Measurements from ENCODE around the gene MEMO1. TPM values are rescaled to one million over a fixed set of nuclear protein-coding genes. Genes with fewer than 3 reads are reported as not detected.

MEMO1 gene
- total RNA-seq, 1 experiment from 2014 or later: 44.7 TPM

- Histone ChIP-seq H3K4me3 (replicated peaks in 1 of 2; ENCODE audit: low read depth in 1 of 2, low read length in 2 of 2) (no peak overlapping the region), H3K9me2 (ENCODE audit: insufficient read depth) (no peaks in the 10 kb centered on the region), H3K9ac (ENCODE audit: low read length) (no peak overlapping the region), H3K27ac (ENCODE audit: low read depth, low read length) (no peak overlapping the region), H3K79me2 (ENCODE audit: insufficient read depth, low read length) (peaks cover 89% of the 10 kb centered on the region), H3K9me3 (ENCODE audit: control insufficient read depth in 1 of 2, insufficient read depth in 1 of 2, low read depth in 1 of 2, low read length in 2 of 2) (no peaks in the 10 kb centered on the region), H3K27me3 (ENCODE audit: insufficient read depth, low read length) (no peaks in the 10 kb centered on the region), H3K4me2 (ENCODE audit: low read length) (no peak overlapping the region), H4K20me1 (ENCODE audit: insufficient read depth) (peaks cover 14% of the 10 kb centered on the region; the same call in 1 of the 2 replicates), H2AFZ (ENCODE audit: low read depth, low read length, poor library complexity, severe bottlenecking) (no peak overlapping the region), H3K36me3 (ENCODE audit: control insufficient read depth in 1 of 2, insufficient read depth in 2 of 2, low read length in 2 of 2) (no peaks in the 10 kb centered on the region), H3K4me1 (ENCODE audit: control insufficient read depth in 1 of 2, insufficient read depth in 2 of 2, low read length in 2 of 2) (peaks cover 13 to 30% of the 10 kb centered on the region in 2 experiments; a peak in 3 of 4 replicates)
- RAD21 ChIA-PET (ENCODE audit: low non-redundant PET in 1 of 2, low total read pairs in 2 of 2, uncharacterized antibody in 2 of 2, unreplicated experiment in 2 of 2): no interaction called here
- POLR2A ChIA-PET: no interaction called here
- intact Hi-C loops (cut with micrococcal nuclease): no loop called here
- CTCF ChIA-PET: no interaction called here
- DNase-seq (ENCODE audit: low read depth, low spot score) (no peak), ATAC-seq (no peak)
- BruUV-seq (replicated peaks): no TSS peak
- no peak for TF ChIP-seq CEBPB (IDR thresholded peaks at IDR 0.05; ENCODE audit: low read depth)
- no peak for TF ChIP-seq CTCF (IDR thresholded peaks at IDR 0.05 in 2 of 3, conservative IDR thresholded peaks at IDR 0.05 in 1 of 3; ENCODE audit: borderline replicate concordance in 1 of 3, insufficient read depth in 1 of 3, low read depth in 2 of 3, low read length in 2 of 3)
- TF ChIP-seq REST (IDR thresholded peaks at IDR 0.05; ENCODE audit: low read depth): no peak
- no peak for TF ChIP-seq SP1 (IDR thresholded peaks at IDR 0.05; ENCODE audit: low read depth)
- TF ChIP-seq MAX (IDR thresholded peaks at IDR 0.05): no peak
Measured at GRCh38 chr2:31965094-31965493, 45.7 kb downstream of the MEMO1 start.

Data from HCT116 (cell line).